ENCODE results near the gene SLC22A31.
A peak's percentile ranks its signal among the peaks of the same experiment; 100 is the strongest.

Gene SLC22A31

DNA sequence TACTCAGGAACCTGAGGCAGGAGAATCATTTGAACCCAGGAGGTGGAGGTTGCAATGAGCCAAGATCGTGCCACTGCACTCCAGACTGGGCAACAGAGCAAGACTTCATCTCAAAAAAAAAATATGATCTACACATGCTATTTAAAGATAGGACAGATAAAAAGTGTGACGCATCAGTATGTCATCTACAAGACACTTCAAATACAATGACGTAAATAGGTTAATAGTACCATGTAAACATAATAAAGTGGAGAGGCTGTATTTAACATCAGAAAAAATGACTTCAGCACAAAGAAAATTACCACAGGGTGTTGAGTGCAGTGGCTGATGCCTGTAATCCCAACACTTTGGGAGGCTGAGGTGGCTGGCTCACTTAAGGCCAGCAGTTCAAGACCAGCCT lies 37.4 kb upstream of the SLC22A31 start:
- Histone ChIP-seq H3K9me3 (ENCODE audit: control insufficient read depth, insufficient read depth, low read depth, low read length) (peaks cover 14% of the 10 kb centered on the region), H3K9ac (ENCODE audit: low read length) (no peak overlapping the region), H3K36me3 (ENCODE audit: control insufficient read depth, insufficient read depth, low read length) (peaks cover 26% of the 10 kb centered on the region), H3K27ac (ENCODE audit: low read depth, low read length) (no peak overlapping the region), H3K27me3 (ENCODE audit: control insufficient read depth, insufficient read depth, low read length) (no peaks in the 10 kb centered on the region), H3K4me1 (ENCODE audit: control insufficient read depth, insufficient read depth, low read length) (no peaks in the 10 kb centered on the region), H3K4me3 (ENCODE audit: low read depth, low read length) (no peak overlapping the region)

DNA sequence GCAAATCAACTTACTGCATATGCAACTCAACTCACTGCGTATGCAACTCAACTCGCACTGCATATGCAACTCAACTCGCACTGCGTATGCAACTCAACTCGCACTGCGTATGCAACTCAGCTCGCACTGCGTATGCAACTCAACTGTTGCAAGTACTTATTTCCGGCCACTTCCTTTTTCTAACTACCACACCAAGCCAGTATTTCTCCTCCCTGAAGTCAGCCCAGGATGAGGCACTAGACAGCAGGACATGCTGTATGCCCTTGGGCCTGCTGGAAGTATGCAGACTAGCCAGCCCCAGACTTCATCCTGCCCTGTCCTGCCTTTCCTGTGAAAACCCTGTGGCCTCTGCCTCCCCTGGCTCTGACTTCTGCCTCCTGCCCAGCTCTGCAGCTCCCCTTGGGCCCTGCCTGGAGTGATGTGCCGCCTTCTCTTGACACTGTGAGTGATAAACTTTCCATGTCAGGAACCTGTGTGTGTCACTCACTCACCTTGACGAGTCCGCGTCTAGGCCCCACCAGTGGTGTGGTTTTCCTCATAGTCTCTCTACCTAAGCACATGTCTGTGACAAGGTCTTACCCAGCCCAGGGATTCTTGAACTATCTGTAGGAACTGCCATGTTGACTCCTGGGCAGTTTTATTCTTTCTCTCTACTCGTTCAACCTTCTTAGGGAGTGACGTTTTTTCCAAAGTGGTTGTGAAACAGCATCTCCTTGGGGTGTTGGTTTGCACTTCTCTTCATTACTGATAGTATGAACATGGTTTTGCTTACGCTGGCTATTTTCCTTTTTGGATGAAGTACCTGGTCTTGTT lies 33.5 kb upstream of the SLC22A31 start:
- Histone ChIP-seq H3K4me1 (ENCODE audit: control insufficient read depth, insufficient read depth, low read length) (no peaks in the 10 kb centered on the region), H3K9ac (ENCODE audit: low read length) (no peak overlapping the region), H3K4me3 (ENCODE audit: low read depth, low read length) (no peak overlapping the region), H3K27me3 (ENCODE audit: control insufficient read depth, insufficient read depth, low read length) (no peaks in the 10 kb centered on the region), H3K27ac (ENCODE audit: low read depth, low read length) (no peak overlapping the region), H3K36me3 (ENCODE audit: control insufficient read depth, insufficient read depth, low read length) (peaks cover 64% of the 10 kb centered on the region), H3K9me3 (ENCODE audit: control insufficient read depth, insufficient read depth, low read depth, low read length) (peaks cover 24% of the 10 kb centered on the region; the same call in 1 of the 2 replicates)

DNA sequence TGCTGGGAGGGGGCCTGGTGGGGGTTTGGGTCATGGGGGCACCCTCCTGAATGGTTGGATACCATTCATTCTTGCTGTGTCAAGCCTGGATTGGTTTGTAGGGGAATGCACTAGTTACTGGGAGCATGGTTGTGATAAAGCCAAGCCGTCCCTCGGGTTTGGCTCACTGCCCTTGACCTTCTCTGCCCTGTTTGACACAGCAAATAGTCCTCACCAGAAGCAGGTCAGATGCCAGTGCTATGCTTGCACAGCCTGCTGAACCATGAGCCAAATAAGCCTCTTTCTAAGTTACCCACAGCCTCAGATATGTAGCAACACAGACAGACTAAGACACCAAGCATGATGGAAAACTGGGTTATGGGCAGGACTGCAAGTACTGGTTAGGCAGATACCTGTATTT lies 31.8 kb upstream of the SLC22A31 start:
- Histone ChIP-seq H3K27me3 (ENCODE audit: control insufficient read depth, insufficient read depth, low read length) (no peaks in the 10 kb centered on the region), H3K36me3 (ENCODE audit: control insufficient read depth, insufficient read depth, low read length) (peaks cover 82% of the 10 kb centered on the region), H3K4me3 (ENCODE audit: low read depth, low read length) (no peak overlapping the region), H3K27ac (ENCODE audit: low read depth, low read length) (no peak overlapping the region), H3K4me1 (ENCODE audit: control insufficient read depth, insufficient read depth, low read length) (no peaks in the 10 kb centered on the region), H3K9me3 (ENCODE audit: control insufficient read depth, insufficient read depth, low read depth, low read length) (peaks cover 39% of the 10 kb centered on the region), H3K9ac (ENCODE audit: low read length) (no peak overlapping the region)

DNA sequence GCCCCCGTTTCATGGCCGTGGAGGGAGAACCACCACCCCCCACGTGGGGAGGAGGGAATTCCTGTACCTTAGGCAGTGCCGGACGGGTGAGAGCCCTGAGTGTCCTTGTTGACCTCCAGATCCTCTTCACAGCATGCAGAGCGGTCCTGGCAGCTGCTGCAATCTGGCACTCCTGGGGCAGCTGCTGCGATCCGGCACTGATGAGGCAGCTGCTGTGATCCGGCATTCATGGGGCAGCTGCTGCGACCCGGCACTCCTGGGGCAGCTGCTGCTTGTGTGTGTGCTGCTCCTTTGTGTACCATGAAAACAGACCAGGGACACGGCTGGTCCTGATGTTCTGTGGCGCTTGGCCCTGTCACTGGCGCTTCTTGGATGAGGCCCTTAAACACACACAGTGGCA lies 29.9 kb upstream of the SLC22A31 start:
- H3K9me3 ChIP-seq (ENCODE audit: control insufficient read depth, insufficient read depth, low read depth, low read length): peaks cover 47% of the 10 kb centered on the region
- H3K36me3 ChIP-seq (ENCODE audit: control insufficient read depth, insufficient read depth, low read length): peaks cover 96% of the 10 kb centered on the region
- no peak overlapping the region for H3K27ac ChIP-seq (ENCODE audit: low read depth, low read length)

DNA sequence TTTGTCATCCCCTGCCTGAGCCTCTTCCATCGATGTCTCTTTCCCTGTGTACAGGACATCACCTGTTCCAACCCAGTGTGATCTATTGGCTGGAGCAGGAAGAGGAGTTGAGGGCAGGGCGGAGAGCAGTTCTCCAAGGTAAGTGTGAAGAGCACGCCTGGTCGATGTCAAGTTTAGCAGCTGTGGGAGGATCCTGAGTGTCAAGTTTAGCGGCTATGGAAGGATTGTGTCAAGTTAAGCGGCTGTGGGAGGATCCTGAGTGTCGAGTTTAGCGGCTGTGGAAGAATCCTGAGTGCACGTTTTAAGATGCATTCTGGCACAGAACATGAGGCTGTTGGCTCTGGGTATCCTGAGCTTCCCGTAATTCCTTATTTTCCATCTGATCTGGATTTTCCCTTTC lies 24.3 kb upstream of the SLC22A31 start:
- H3K9me3 ChIP-seq (ENCODE audit: control insufficient read depth, insufficient read depth, low read depth, low read length): peaks cover 26% of the 10 kb centered on the region
- H3K9ac ChIP-seq (ENCODE audit: low read length): no peak overlapping the region
- peaks cover 86% of the 10 kb centered on the region for H3K36me3 ChIP-seq (ENCODE audit: control insufficient read depth, insufficient read depth, low read length)
- H3K27ac ChIP-seq (ENCODE audit: low read depth, low read length): no peak overlapping the region
- H3K4me3 ChIP-seq (ENCODE audit: low read depth, low read length): no peak overlapping the region
- no peaks in the 10 kb centered on the region for H3K27me3 ChIP-seq (ENCODE audit: control insufficient read depth, insufficient read depth, low read length)
- no peaks in the 10 kb centered on the region for H3K4me1 ChIP-seq (ENCODE audit: control insufficient read depth, insufficient read depth, low read length)

More for the DNA sequence above, 29.9 kb upstream of the SLC22A31 start:
- no peaks in the 10 kb centered on the region for H3K27me3 ChIP-seq (ENCODE audit: control insufficient read depth, insufficient read depth, low read length)
- no peak overlapping the region for H3K9ac ChIP-seq (ENCODE audit: low read length)
- no peaks in the 10 kb centered on the region for H3K4me1 ChIP-seq (ENCODE audit: control insufficient read depth, insufficient read depth, low read length)
- no peak overlapping the region for H3K4me3 ChIP-seq (ENCODE audit: low read depth, low read length)

DNA sequence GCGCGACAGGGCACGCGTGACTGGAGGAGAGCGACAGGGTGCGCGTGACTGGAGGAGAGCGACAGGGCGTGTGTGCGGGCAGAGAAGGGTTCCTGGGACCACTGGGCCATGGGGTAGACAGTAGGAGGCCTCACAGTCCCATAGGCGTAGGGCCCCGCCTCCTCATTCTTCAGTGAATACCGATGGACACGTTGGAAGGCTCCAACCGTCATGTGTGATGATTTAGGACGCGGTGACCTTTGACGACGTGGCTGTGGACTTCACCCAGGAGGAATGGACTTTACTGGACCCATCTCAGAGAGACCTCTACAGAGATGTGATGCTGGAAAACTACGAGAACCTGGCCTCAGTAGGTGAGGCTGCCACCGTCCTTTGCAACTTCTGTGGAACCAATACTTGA lies 22.6 kb upstream of the SLC22A31 start:
- Histone ChIP-seq H3K4me1 (ENCODE audit: control insufficient read depth, insufficient read depth, low read length) (no peaks in the 10 kb centered on the region), H3K9ac (ENCODE audit: low read length) (no peak overlapping the region), H3K27me3 (ENCODE audit: control insufficient read depth, insufficient read depth, low read length) (no peaks in the 10 kb centered on the region), H3K4me3 (ENCODE audit: low read depth, low read length) (no peak overlapping the region), H3K27ac (ENCODE audit: low read depth, low read length) (no peak overlapping the region), H3K9me3 (ENCODE audit: control insufficient read depth, insufficient read depth, low read depth, low read length) (peaks cover 16% of the 10 kb centered on the region), H3K36me3 (ENCODE audit: control insufficient read depth, insufficient read depth, low read length) (peaks cover 72% of the 10 kb centered on the region)

DNA sequence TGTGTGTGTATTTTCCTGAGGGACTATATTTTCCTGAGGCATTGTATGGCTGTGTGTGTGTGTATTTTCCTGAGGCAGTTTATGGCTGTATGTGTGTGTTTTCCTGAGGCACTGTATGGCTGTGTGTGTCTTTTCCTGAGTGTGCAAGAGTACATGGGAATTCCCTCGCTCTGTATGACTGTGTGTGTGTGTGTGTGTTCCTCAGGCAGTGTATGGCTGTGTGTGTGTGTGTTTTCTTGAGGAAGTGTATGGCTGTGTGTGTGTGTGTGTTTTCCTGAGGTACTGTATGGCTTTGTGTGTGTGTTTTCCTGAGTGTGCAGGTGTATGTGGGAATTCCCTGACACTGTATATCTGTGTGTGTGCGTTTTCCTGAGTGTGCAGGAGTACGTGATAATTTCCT lies 21.3 kb upstream of the SLC22A31 start:
- Histone ChIP-seq H3K4me3 (ENCODE audit: low read depth, low read length) (no peak overlapping the region), H3K27ac (ENCODE audit: low read depth, low read length) (no peak overlapping the region), H3K9me3 (ENCODE audit: control insufficient read depth, insufficient read depth, low read depth, low read length) (peaks cover 2% of the 10 kb centered on the region; the same call in 1 of the 2 replicates), H3K27me3 (ENCODE audit: control insufficient read depth, insufficient read depth, low read length) (no peaks in the 10 kb centered on the region), H3K36me3 (ENCODE audit: control insufficient read depth, insufficient read depth, low read length) (peaks cover 58% of the 10 kb centered on the region), H3K9ac (ENCODE audit: low read length) (no peak overlapping the region), H3K4me1 (ENCODE audit: control insufficient read depth, insufficient read depth, low read length) (no peaks in the 10 kb centered on the region)

DNA sequence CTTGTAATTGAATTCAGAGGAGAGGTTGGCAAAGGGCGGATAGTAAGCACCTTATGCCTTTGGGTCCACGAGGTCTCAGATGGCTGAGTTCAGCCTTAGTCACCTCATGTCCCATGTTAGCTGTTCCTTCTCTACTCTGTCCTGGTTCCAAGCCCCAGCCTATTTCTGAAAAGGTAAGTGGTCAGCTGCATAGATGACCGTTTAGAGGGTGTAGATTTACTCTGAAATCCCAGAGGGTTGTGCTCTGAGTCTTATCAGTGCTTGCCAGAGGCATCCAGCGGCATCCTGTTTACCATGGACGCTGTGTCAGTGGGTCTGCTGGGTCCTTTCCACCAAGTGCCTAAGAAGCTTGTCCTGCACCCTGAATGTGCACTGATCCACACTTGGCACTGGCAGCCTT lies 19.0 kb upstream of the SLC22A31 start:
- no peak overlapping the region for H3K9ac ChIP-seq (ENCODE audit: low read length)

DNA sequence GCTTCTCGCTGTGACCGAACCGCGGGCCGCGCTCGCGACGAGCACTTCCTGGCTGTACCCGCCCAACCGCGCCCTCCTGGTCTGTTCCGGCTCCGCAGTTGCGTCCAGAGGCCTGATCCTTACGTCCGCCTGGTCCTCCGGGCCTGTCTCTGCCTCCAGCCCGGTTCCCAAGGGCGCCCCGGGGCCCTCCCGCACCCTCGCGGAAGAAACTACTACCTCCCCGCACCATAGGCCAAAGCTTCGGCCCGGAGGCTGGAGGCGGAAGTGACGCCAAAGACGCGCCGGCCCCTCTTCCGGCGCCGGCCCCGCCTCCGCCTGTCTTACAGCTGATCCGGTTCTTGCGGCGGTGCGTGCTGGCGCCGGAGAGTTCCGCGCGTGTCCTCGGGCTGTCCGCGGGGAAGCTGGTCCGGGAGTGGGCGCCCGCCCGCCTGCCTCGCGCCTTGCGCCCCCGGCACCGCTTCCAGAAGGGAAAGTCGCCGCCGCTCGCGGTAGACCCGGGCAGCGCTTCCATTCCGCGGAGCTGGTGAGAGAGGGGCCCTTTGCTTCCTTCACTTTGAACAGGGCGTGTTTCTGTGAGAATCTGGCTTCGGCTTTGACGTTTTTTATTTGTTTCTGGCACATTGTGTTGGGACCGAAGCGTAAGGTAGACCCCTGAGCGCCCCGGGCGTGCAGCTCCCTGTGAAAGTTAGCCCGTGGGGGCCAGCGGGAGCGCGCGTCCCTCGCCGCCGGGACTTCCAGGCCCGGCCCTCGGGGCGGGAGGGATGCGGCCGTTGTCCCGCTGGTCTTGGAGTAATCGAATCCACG lies 17.3 kb upstream of the SLC22A31 start, which contains the start of gene ZNF778:
Gene ZNF778, plus strand, starts transcription at position 316 of the 804 bp plus-strand sequence. CDS start 3,425 bp downstream, outside the sequence.
- Histone ChIP-seq H3K27ac (ENCODE audit: low read depth, low read length) (peak within 1 kb of the TSS; percentile 71; the same call in 1 of the 2 replicates), H3K9me3 (ENCODE audit: control insufficient read depth, insufficient read depth, low read depth, low read length) (no peaks in the 10 kb centered on the region), H3K4me3 (ENCODE audit: low read depth, low read length) (peak within 1 kb of the TSS; percentile 98), H3K27me3 (ENCODE audit: control insufficient read depth, insufficient read depth, low read length) (no peaks in the 10 kb centered on the region), H3K36me3 (ENCODE audit: control insufficient read depth, insufficient read depth, low read length) (peaks cover 25% of the 10 kb centered on the region), H3K4me1 (ENCODE audit: control insufficient read depth, insufficient read depth, low read length) (no peaks in the 10 kb centered on the region), H3K9ac (ENCODE audit: low read length) (peak within 1 kb of the TSS; percentile 92)

More for the DNA sequence above, 19.0 kb upstream of the SLC22A31 start:
- Histone ChIP-seq H3K4me3 (ENCODE audit: low read depth, low read length) (no peak overlapping the region), H3K36me3 (ENCODE audit: control insufficient read depth, insufficient read depth, low read length) (peaks cover 38% of the 10 kb centered on the region), H3K4me1 (ENCODE audit: control insufficient read depth, insufficient read depth, low read length) (no peaks in the 10 kb centered on the region), H3K27me3 (ENCODE audit: control insufficient read depth, insufficient read depth, low read length) (no peaks in the 10 kb centered on the region), H3K27ac (ENCODE audit: low read depth, low read length) (no peak overlapping the region), H3K9me3 (ENCODE audit: control insufficient read depth, insufficient read depth, low read depth, low read length) (no peaks in the 10 kb centered on the region)

DNA sequence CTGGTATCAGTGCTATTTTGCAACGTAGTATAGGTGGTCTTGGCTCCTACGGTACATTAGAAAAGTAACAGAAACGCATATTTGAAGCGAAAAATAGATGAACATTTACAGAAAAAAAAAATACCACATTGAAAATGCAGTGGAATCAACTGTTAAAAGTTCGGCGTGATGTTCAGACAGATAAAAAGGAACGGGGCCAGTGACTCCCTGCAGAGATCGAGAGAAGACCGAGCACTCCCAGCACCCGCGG lies 16.7 kb upstream of the SLC22A31 start:
- Histone ChIP-seq H3K27me3 (ENCODE audit: control insufficient read depth, insufficient read depth, low read length) (no peaks in the 10 kb centered on the region), H3K9ac (ENCODE audit: low read length) (peak overlapping the region; percentile 92), H3K27ac (ENCODE audit: low read depth, low read length) (peak overlapping the region; percentile 71; the same call in 1 of the 2 replicates), H3K9me3 (ENCODE audit: control insufficient read depth, insufficient read depth, low read depth, low read length) (no peaks in the 10 kb centered on the region), H3K36me3 (ENCODE audit: control insufficient read depth, insufficient read depth, low read length) (peaks cover 21% of the 10 kb centered on the region), H3K4me1 (ENCODE audit: control insufficient read depth, insufficient read depth, low read length) (no peaks in the 10 kb centered on the region), H3K4me3 (ENCODE audit: low read depth, low read length) (peak overlapping the region; percentile 98)

Data from HUES6 (cell line).